Stimulated activated CD8-positive, alpha-beta memory T cell treated with anti-CD3 and anti-CD28 coated beads, Interleukin-7, amount 100 ng/mL, for 48 hours (primary cell): ENCODE results near the gene LST1.
A peak's percentile ranks its signal among the peaks of the same experiment; 100 is the strongest.

Source experiments
- DNase-seq, 2 donors: peaks; one replicate each; pipeline ENCODE4 v3.0.0-alpha.2; 2020; ENCODE audit warnings: low read depth in 1 of 2; ENCODE audit errors: extremely low read depth in 1 of 2

LST1 gene

DNA sequence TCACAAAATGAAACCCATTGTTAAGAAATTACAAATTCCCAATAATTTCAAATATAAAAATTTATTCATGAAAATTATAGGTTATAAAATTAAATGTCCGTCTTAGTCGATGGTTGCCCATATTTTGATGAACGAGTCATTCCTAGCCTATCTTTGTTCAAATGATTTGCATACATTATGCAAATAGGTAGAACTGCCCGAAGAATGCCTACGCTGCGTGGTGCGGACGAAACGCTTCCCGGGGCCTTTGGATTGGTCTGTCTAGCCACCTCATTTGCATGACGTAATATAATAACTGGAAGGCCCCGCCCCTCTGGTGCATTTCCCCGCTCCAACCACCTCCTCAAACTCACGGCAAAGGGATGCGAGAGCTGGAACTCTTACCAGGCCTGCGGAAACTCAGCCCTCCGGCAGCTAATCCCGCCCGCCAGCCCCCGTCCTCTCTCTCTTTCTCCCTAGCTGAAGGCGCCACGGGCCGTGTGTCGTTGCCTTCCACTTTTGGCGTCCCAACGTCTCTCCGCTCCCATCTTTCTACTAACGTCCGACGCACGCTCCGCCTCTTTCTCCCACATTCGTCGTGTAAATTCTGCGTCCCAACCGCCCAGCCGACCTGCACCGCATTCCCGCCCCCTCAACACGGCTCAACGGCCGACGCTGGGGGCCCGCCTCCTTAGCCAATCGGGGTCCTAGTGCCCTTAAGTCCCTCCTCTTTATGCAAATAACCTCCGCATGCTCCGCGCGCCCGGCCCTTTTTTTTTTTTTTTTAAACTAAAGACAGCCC, 33.9 kb downstream of the LST1 start:
- peak; percentile 92 to 97 for DNase-seq

DNA sequence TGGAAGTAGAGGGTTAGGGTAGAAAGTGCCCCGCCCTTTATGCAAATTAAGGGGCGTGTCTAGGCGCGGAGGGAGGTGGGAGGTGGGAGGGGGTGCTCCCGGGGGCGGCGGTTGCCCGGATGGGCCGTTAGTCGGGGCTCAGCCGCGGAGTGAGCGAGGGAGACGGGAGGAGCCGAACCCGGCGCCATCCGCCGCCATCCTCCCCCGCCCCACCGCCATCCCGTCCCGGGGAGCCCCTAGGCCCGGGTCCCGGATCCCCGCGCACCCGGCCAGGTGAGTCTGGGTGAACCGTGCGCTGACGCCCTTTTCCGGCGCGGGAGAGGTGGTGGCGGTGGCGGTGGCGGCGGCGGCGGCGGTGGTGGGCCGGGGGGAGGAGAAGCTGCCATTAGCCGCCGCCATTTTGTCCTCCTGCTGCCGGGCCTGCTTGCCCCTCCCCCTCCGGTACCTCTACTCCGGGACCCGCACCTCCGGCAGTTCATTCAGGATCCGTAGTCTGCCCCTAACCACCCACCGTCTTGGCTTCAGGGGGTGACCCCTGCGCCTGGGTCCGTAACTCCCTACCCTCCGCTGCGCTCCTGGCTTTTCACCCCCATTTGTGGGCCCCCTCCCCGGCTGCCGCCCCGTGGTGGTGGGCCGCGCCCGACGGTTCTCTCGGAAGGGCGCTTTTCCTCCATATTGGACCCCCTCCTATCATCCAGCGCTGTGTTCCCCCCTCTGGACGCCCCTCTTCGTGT, 34.7 kb downstream of the LST1 start, which contains the start of gene PRRC2A:
TSS of gene PRRC2A (plus strand) at position 130 of the 734 bp plus-strand sequence. CDS start 2,075 bp downstream, outside the sequence.
- DNase-seq = peak; percentile 90 to 94

DNA sequence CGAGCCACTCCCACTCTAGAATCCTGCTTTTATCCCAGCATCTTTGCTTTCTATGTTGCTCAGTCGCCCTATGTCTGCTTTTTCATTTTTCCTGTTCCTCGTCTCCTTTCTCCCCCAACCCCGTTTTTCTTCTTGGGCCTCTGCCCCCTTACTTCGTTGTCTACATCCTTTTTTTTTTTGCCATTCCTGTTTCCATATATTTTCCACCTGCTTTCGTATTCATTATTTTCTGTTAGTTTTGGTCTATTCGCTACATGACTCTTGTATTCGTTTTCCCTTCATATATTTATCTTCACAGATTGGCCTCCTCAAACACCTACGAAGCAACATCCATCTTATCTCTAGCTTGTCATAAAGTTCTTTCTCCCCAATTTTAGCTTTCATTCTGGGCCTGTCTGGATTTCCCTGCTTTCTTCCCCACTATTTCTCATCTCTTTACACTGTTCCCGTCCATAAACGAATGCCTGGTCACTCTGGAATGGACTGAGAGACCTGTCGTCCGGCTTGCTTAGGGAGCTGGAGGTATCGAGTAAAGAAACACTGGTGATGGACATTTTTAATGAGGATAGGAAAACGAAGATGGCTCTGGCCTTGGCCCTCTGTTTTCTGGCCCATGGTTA, 35.4 kb downstream of the LST1 start:
- DNase-seq = no peak

DNA sequence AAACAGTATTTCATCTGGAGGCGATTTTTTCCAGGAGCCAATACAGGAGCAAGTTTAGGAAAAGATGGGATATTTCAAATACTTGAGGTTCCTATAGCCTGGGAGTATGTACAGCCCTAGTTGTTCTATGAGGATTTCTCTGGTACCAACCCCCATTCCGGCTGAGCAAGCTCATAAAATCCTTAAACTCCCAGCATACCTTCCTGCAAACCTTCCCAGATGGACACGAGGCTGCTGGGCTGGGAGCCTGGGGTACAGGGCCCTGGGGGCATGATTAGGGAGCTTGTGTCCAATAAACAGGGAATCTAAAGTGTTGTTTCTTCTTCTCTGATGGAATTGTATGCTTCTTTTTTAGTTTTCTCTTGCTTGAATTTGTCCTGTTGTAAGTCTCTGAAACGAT, 35.9 kb downstream of the LST1 start:
- DNase-seq = no peak

DNA sequence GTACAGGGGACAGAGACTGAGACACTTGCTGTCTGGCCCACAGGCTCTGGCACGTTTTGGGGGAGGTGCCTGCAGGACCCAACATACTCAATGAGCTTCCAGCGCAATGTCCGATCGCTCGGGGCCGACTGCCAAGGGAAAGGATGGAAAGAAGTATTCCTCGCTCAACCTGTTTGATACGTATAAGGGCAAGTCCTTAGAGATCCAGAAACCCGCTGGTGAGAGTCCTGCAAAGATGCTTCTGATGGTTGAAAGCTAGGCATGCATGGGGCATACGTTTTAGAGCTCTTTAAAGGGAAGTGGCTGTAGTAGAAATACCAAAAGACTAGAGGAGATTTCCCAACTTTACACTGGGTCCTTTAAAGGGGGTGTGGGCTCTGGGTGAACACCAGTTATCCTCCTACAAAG, 36.6 kb downstream of the LST1 start:
- DNase-seq = no peak

DNA sequence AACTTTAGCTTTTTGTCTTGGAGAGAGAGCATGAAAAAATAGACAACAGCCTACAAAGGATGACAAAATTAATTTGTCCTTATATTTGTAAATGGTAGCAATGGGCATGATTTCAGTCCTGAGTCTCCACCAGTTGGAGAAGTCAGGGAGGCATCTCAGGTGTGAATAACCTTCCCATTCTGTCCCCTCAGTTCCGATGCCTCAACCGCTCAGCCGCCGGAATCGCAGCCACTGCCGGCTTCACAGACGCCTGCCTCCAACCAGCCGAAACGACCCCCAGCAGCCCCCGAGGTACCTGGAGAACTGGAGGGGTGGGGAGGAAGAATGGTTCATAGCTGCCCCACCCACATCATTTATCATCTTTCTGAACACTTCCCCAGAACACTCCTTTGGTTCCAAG, 38.0 kb downstream of the LST1 start:
- DNase-seq = no peak

DNA sequence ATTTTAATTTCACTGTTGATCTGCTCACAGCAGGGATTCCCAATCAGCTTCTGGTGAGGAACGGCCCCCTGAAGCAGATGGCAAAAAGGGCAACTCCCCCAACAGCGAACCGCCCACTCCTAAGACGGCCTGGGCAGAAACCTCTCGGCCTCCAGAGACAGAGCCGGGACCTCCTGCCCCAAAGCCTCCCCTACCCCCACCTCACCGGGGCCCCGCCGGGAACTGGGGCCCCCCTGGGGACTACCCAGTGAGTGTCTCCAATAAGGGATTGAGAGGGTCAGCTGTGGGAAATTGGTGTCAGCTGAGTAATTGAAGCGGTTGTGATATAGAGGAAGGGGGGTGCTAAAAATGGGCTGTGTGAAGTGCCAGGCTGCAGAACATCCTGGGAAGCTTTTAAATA, 40.9 kb downstream of the LST1 start:
- DNase-seq = no peak

DNA sequence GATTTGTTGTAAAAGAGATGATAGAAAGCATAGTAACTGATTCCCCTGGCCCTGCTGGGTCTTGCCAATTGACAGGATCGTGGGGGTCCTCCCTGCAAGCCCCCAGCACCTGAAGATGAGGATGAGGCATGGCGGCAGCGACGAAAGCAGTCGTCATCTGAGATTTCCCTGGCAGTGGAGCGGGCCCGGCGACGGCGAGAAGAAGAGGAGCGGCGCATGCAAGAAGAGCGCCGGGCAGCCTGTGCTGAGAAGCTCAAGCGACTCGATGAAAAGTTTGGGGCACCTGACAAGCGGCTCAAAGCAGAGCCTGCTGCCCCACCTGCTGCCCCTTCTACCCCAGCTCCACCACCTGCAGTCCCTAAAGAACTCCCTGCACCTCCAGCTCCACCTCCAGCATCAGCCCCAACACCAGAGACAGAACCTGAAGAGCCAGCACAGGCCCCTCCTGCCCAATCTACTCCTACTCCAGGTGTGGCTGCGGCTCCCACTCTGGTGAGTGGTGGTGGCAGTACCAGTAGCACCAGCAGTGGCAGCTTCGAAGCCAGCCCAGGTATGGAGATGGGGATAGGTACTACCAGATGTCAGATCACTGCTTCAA, 41.7 kb downstream of the LST1 start:
- no peak for DNase-seq

DNA sequence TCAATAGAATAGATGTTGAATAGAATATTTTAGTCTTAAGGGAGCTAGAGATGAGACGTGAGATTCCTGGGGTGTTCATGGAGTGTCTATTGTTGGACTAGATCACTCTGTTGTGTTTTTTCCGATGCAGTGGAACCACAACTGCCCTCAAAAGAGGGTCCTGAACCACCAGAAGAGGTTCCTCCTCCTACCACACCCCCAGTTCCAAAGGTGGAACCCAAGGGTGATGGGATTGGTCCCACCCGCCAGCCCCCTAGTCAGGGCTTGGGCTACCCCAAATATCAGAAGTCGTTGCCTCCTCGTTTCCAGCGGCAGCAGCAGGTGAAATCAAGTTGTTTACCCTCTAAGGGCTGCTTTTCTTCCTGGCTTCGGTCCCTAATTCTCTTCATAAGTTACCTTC, 42.9 kb downstream of the LST1 start:
- no peak for DNase-seq

DNA sequence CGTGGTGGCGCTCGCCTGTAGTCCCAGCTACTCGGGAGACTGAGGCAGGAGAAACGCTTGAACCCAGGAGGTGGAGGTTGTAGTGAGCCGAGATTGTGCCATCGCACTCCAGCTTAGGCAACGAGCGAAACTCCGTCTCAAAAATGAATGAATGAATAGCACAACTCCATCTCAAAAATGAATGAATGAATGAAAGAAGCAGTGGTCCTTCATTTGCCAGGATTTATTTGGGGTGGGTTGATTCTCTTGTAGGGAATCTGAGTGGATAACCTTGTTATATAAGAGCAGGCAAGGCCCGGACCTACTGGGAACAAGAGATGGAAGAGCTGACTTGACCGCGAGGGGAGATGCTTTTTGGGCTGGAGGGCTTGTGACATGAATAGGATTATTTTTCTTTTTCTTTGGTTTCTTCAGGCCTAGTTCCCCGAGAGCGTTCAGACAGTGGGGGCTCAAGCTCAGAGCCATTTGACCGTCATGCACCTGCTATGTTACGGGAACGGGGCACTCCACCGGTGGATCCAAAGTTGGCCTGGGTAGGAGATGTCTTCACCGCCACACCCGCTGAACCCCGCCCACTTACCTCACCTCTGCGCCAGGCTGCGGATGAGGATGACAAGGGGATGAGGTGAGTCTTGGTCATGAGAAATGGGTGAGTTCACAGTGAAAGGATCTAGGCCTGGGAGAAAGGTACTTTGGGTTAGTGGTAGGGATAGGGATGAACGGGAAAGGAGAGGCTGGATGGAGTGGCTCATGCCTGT, 44.3 kb downstream of the LST1 start:
- no peak for DNase-seq

DNA sequence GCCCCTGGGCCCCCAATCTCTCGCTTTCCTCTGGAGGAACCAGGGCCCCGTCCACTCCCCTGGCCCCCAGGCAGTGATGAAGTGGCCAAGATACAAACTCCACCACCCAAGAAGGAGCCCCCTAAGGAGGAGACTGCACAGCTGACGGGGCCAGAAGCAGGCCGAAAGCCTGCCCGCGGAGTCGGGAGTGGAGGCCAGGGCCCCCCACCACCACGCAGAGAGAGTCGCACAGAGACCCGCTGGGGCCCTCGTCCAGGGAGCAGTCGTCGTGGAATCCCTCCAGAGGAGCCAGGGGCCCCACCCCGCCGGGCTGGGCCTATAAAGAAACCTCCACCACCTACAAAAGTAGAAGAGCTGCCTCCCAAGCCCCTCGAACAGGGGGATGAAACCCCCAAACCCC, 45.1 kb downstream of the LST1 start:
- DNase-seq = no peak

DNA sequence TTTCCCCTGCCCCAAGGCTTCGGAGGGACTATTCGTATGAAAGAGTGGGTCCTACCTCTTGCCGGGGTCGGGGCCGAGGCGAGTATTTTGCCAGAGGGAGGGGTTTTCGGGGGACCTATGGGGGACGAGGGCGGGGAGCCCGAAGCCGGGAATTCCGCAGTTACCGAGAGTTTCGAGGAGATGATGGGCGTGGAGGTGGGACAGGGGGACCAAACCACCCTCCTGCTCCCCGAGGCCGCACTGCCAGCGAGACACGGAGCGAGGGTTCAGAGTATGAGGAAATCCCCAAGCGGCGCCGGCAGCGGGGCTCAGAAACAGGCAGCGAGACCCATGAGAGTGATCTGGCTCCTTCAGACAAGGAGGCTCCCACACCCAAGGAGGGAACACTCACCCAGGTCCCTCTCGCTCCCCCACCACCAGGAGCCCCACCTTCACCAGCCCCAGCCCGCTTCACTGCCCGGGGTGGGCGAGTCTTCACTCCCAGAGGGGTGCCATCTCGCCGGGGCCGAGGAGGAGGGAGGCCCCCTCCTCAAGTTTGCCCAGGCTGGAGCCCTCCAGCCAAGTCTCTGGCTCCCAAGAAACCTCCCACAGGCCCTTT, 45.7 kb downstream of the LST1 start:
- no peak for DNase-seq

DNA sequence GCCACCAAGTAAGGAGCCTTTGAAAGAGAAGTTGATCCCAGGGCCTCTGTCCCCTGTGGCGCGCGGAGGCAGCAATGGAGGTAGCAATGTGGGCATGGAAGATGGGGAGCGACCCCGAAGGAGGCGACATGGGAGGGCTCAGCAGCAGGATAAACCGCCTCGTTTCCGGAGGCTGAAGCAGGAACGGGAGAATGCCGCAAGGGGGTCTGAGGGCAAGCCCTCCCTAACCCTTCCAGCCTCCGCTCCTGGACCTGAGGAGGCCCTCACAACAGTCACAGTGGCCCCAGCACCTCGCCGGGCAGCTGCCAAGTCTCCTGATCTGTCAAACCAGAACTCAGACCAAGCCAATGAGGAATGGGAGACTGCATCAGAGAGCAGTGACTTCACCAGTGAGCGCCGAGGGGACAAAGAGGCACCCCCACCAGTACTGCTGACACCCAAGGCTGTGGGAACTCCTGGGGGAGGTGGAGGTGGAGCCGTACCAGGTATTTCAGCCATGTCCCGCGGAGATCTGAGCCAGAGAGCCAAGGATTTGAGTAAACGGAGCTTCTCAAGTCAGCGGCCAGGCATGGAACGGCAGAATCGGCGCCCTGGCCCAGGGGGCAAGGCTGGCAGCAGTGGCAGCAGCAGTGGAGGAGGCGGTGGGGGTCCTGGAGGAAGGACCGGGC, 46.3 kb downstream of the LST1 start:
- no peak for DNase-seq

DNA sequence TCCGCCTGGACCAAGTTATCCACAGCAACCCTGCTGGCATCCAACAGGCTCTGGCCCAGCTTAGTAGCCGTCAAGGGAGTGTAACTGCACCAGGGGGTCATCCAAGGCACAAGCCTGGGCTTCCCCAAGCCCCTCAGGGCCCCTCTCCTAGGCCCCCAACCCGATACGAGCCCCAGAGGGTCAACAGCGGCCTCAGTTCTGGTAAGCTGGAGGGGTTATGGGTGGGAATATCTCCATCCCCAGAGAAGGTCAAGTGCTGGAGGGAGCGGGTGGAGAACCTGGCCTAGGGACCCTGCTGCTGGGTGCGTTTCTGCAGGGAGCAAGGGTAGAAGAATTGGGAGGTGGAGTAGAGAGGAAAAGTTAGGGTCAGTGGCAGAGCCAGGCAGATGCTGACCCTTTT, 47.4 kb downstream of the LST1 start:
- no peak for DNase-seq

DNA sequence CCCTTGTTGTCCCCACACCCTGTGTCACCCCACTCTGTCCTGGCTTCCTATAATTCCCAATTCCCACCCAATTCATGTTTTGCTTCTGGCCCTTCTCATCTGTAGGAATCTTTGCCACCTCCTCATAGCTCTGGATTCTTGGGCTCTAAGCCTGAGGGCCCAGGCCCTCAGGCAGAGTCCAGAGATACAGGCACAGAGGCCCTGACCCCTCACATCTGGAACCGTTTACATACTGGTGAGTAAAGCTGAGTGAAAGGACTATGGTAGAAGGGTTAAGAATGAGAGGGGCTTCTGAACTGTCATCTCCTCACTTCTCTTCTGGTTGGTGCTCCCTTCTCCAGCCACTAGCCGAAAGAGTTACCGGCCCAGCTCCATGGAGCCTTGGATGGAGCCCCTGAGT, 48.1 kb downstream of the LST1 start:
- DNase-seq = no peak

DNA sequence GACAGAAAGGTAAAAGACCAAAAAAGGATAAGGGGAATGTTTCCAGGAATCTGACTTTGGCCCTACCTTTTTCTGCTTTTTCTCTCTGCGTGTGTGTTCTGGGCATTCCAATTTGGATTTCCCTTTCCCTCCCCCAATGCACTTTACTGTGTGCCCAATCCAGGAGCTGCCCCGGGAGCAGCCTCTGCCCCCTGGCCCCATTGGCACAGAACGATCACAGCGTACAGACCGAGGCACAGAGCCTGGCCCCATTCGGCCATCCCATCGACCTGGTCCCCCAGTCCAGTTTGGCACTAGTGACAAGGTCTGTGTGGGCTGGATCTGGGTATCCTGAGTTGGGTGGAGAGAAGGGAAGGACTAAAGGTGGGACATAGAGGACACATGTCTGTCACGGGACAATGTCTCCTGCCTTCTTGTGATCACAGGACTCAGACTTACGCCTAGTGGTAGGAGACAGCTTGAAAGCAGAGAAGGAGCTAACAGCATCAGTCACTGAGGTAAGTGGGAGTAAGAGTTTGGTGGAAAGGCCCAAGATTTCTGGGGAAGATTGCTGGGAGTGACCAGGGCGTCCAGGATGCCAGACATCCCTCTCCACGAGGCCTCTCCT, 49.0 kb downstream of the LST1 start:
- no peak for DNase-seq

DNA sequence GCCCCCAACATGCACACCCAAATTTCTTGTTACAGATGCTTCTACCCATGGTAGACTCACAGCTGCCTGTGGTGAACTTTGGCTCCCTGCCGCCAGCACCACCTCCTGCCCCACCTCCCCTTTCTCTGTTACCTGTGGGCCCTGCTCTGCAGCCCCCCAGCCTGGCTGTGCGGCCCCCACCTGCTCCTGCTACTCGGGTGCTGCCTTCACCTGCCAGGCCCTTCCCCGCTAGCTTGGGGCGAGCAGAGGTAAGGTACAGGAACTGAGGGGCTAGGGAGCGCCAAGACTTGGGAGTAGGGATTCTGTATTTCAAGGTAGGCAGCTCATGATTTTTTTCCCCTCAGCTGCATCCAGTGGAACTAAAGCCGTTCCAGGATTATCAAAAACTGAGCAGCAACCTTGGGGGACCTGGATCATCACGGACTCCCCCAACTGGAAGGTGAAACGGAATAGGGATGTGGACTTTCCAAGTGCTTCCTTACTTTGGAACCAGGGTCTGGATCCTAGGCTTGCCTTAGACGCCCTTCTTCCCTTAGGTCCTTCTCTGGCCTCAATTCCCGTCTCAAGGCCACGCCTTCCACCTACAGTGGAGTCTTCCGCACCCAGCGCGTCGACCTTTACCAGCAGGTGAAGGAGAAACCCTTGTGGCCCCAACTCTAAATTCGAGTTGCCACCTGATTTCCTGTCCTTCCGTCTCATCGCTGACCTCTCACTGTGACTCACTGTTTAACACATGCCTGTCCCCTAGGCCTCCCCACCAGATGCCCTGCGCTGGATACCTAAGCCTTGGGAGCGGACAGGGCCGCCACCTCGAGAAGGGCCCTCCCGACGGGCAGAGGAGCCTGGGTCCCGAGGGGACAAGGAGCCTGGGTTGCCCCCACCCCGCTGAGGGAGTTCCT, 50.9 kb downstream of the LST1 start:
- DNase-seq = no peak
